GM21381 (cell line): ENCODE measurements around the gene SASH1.

Experiments
- ATAC-seq: cut with Tn5 transposase; IDR thresholded peaks from one replicate; pipeline ENCODE4 v1.9.1; 2021; ENCODE audit warnings: mild to moderate bottlenecking, moderate library complexity; ENCODE audit not compliant: unreplicated experiment

Gene SASH1

DNA sequence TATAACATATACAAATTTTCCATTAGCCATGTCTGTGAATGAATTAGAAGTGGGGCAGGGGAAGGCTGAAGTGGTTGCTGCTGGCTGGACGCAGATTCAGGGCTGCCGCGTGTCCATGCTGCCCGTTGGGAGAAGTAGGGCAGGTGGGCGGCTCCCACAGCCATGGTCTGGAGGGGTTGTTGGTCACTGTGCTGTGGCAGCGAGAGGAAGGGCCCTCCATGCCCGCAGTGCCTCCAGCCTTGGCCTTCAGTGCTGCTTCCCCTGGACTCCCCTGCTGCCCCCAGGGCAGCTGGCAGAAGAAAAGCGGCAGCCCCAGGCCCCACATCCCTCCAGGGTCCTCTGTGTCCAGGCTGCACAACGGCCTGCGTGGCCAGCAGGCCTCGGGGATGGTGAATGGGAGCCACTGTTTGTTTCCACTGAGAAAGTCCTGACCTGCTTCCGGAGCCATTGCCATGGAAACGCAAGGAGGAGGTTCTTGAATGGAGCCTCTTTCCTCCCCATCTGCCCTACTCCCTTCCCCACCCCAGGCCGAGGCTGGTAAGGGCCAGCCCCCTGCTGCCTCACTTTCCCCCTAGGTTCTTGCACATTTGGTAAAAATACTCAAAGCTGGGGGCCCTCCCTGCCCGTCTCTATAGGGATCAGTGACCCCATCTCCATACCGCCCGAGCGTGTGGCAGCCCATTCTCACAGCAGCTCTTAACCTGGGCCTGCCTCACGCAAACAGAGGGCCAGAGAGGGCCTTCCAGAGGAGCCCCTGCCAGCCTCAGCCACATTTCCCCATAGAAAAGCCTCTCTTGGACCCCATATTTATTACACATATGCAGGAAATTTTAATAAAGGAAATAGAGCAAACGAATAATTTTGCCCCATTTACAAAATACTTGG, 113.3 kb downstream of the SASH1 start:
- no peak for ATAC-seq

DNA sequence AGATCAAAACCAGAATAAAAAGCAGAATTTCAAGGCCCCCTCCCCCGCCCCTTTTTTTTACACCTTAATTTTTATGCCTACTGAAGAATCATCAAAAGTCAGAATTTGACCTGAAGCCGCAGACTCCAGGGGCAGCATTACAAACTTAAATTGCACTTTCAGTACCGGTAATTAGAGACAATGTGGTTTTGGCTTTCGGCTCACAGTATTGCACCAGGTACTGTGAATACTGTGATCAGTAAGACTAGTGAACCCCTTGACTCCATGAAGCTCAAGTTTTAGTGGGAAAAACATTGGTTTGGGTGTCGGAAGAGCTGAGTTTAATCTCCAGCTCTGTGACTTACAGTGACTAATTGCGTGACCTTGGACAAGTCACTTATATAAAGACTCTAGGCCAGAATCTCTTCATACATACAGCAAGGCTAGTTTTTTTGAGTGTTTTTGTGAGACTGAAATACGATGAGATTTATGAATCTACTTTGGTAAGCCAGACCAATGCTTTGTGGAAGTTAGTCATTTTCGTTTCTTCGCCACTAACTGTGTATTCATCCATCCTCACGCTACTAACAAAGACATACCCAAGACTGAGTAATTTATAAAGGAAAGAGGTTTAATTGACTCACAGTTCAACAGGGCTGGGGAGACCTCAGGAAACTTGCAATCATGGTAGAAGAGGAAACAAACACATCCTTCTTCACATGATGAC, 114.7 kb downstream of the SASH1 start:
- no peak for ATAC-seq

DNA sequence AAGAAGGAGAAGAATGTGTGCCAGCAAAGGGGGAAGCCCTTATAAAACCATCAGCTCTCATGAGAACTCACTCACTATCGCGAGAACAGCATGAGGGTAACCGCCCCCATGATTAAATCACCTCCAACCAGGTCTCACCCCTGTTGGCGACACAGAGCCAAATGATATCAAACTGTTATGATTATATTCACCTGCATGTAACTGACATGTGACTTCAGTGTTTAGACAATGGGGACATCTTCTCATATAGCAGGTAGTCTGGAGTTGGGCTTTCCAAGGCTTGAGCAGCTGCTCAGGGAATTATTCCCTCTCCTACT, 115.2 kb downstream of the SASH1 start:
- ATAC-seq, result no peak

DNA sequence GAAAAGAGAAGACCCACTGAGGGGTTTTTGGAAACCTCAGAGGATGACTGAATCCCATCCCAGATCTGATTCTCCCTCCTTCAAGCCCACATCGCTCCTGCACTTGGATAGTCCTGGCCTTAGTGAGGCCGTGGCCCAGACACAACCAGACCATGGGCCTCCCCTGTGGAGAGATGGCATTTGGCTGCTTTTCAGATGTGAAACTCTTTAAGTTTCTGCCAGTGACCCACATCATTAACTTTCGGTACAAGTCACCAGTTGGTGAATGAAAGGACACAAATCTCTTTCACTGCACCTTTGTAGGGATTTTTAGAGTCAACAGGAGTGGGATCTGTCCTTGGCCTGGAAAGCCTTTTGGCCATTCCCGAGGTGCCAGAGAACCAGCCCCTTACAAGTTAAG, 116.6 kb downstream of the SASH1 start:
- ATAC-seq, result no peak

DNA sequence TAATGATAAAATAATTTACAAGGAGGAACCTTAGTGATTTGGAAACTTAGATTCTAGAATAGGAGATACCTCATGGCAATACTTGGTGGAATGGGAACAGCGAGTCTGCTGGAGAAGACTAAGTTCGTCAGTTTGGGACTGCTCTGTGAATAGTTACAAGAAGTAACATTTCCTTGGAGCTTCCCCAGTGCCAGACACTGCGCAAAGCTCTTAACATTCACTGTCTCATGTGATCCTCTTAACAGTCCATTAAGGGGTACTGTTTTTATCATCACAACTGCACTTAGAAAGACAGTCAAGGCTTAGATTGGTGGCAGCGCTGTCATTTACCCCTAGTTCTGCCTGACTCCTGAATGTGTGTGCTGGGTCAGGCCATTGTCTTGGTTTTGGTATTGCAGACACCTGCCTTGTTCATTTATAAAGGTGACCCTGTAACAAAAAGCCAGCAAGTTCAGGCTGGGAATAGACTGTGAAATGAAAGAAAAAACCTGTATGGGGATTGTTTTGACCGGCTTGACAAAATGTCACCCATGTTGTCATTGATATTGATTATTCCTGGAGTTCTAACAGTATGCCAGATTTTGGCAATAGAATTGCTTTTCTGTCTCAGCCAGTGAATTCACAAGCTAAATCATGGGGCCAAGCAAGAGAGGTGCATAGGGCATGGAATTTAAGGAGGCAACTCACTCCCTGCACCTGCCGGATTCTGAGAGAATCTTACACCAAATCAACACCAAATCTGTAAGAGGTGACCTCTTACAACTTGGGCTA, 118.4 kb downstream of the SASH1 start:
- ATAC-seq, result no peak

DNA sequence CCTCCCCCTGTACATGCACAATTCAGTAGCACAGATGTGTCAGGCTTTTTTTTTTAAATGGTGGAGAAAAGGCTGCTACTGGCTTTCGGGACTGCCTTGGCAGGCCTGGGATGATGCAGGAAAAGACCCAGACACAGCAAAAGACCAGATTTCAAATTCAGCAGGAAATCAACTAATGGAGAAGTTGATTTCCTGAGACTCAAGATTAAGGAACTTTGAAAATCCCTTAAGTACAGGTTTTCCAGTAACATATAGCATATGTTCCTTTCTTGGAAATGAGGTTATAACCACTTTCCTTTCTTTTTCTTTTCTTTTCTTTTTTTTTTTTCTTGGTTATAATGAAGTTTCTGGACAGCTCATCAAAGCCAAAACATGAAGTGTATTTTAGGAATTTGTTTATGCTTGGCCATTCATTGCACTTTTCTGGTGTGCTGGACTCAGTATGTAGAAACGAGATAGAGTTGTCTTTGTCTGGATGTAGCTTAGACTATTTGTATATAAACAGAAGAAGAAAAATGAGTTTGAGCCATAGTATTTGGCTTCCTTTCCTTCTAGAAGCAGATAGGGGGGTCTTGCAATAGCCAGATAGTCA, 119.4 kb downstream of the SASH1 start:
- no peak for ATAC-seq

DNA sequence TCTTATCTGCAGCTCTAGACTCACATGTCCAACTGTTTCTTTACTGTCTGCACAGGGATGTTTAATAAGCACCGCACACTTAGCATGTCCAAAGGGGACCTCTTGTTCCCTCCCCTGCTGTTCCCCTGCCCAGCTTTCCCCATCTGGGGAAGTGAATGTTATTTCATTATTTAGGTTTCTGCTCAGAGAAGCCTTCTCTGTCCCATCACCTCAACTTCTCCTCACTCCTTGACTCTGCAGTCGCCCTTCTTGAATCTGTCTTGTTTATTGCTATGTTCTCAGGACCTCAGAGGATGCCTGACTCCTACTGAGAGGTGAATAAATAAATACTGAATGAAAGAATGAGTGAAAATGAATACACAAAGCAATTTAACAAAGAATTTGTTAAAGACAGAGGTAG, 121.0 kb downstream of the SASH1 start:
- no peak for ATAC-seq

DNA sequence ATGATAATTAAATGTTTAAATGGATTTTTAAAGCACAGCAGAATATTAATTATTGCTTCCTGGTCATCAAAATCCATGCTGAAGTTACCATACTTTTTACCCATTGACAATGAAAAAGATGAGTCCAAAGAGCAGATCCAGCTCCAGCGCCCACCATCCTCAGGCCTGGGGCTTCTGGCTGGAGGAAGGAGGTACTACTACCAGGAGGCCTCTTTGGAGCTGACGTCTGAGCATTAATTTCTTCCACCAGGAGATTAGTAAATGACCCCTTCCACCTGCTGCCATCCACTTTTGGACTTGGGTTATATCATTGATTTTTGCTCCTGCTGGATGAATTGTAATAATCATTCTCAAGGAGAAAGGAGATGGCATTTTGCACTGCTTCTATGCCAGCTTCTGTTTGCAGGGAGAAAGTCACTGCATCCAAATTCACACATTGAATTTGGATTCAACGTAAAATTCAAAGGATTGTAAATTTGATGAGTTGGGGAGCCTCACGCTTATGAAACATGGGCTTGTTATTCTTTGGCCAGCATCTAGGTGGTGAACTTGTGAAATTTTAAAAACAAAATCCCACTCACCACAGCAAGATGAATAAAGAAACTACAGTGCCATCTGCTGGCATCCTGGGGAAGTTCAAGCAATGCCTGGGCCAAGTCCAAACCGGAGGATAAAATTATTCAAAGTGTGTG, 121.8 kb downstream of the SASH1 start:
- peak; percentile 74 for ATAC-seq

DNA sequence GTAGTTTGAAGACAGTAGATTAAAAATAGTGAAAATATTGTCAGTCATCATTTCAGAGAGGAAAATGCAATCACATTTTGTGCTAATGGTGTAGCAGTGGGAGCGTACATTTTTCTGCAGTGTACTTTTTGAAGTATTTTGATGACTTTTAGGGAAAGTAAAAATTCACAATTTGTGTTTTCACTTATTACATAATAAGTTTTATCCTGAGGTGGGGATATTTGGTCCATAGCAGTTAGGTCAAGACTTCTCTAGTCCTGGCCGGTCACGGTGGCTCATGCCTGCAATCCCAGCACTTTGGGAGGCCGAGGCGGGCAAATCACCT, 122.3 kb downstream of the SASH1 start:
- ATAC-seq, result no peak

DNA sequence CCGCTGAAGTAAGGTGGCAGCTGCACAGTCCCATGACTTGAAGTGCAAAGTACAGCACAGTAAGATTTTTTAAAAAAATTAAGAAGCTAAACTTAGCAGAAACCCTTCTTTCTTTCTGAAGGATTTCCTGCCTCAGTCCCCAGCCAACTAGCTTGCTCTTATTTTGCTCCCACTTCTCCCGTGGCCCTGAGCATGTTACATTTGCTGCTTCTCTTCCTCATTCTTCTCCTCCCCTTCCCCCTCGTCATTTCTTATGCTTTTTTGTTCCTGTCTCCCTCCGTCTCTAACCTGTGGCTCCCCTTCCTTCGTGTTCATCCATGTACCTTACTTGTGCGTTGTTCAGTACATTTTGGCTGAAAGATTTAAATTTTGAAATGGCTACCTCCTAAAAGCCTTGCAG, 123.0 kb downstream of the SASH1 start:
- no peak for ATAC-seq

DNA sequence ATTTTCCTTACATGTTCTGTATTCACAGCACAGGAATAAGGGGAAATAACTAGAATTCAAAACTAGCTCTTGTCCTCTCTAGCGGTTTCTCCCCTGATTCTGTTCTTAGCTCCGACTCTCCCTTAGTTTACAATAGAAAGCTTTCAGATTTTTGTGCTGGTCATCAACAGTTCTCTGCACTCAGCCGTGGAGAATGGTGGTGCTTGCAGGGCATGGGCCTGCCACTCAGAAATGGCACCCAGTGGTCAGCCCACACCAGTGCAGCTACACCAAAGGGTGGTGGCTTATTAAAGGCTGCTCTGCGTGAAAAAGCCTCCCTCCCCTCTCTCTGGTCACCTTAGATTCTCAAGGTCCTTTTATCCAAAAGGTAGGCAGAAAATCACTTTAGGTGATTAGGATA, 123.5 kb downstream of the SASH1 start:
- ATAC-seq, result no peak

DNA sequence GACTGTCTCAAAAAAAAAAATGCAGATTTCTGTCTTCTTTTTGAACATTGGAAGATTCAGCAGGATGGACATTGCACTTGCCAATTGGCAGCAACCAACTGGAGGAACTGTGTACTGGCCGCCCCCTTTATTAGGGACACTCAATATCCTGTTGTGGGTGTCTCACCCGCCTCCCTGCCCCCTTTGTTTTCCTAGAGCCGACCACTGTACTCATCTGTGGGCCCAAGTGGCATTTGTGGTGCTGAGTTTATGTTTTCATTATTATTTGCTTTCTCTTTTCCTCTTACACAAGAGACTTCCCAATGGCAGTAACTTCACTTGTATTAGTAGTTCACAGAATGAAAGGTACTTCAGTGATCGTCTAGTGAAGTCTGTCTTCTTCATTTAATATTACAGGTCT, 125.3 kb downstream of the SASH1 start:
- ATAC-seq, result no peak

DNA sequence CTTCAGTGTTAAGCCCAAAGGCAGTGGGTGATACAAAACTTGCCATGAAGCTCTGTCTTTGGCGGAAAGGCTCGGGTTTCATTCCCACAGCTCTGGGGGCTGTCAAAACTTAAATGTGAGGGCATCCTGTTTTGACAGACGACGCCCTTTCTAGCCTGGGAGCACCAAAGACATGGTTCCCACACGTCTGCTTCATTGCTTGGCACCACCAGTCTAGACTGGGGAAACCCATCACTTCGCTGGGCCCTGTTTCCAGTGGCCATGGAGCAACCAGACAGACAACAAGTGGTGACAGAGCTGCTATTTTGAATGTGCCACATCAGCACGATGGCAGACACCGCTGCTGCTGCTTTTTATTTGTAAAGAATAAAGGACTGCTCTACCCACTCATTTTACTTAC, 127.5 kb downstream of the SASH1 start:
- ATAC-seq, result no peak

DNA sequence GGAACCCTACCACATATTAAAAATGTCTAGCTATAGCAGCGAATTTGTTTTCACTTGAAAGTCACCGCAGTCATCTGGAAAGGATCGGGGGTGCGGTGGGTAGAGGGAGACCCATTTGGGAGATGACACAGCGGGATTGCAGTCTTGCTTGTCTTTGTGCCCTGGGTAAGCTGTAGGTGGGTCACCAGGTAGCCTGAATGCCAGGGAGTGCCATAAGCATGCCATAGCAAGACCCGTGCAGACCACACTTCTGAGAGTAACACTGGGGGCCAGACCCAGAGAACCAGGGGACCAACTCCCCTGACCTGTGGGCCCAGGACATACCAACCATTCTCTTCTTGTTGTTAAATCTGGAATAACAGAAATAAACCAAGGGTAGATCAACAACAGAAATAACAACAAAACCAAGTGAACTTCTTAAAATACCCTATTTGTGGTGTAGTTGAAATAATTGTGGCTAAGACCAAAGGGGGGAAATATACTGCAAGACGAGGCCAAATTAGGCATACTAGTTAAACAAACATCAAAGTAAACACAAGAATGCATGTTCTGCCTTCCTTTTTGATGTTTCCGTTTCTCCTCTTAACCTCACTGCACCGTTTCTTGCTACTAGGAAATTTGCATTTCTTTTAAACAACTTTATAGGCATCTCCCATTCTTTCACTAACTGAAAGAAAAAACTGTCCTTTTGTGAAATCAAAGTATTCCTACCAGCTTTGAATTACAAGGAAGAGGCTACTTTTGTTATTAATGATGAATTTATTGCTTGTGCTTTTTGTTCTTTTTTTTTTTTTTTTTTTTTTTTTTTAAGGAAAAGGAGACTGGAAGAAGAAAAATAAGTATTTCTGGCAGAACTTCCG, 128.2 kb downstream of the SASH1 start:
- ATAC-seq, result no peak

DNA sequence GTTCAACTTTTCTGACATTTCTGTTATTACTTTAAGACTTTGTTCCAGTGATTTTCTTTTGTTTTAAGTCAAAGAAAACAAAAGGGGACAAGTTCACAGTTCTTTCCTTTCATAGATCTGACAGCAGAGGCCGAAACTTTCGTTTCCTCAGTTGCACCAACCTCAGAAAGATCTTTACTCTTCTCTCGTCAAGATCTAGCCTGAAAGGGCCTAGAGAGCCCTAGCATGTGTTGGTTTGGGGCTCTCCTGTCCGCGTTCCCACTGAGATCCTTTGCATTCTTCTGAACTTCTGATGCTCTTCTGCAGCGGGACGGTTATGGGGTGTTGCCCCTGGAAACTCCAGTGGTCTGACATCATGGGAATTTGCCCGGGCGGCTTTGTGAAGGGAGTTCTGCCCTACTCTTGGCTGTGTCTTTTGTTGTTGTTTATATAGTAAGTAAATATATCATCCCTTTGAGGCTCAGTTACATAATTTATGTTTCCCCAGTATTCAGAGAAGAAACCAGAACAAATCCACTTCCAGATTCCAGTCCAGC, 129.1 kb downstream of the SASH1 start:
- no peak for ATAC-seq

DNA sequence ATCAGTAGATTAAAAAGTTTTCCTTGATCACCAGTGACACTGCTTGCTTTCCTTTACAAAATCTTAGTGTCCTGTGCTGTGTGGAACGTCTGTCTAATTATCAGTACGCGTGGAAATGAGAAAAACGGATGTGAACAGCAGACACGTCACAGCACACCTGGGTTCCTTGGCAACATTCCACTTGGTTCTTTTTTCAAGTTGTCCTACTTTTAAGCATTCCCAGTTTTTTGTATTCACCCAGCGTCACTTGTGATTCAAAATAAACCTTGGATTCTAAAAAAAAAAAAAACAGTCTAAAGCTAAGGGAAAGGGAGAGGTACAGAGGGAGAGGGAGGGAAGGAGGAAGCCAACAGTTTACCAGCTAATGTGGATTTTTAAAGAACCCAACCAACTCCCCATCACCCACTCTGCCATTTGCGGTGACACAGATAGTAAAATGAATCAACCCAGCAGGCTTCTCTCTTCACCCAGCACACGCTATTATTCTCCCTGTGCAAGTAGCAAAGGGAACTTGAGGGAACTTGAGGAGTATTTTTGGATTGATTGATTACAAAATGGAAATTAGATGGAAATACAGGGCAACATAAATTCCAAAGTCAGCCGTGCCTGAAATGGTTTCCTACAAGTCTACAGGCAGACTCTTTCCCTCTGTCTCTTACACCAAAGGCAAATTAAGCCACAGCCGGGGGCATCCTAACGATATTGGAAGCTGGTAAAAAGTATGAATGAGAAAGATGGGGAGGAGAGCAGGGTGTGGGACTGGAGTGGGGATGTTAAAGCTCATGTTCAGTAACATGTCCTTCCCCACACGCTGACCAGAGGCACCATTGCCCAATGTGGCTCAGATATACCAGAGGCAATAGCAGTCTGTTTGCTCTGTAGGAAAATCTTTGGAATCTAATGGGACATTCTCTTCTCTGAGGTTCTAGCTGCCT, 129.8 kb downstream of the SASH1 start:
- no peak for ATAC-seq

DNA sequence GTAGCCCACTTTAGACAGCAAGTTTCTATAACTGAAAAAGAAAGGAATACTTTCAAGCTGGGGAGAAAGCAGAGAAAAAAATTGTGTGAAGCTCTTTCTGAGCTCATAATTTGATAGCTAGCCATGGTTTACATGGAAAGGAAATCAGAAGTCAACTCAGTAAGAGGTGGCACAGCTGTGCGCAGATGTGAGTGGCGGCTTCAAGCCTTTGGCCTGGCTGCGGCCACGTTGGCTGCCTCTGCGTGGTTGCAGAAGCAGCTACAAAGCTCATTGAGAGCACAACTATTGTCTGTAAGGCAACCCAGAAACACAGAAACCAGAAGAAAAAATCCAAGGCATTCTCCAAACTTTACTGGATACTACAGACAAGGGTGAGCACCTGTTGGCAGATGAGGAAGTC, 136.9 kb downstream of the SASH1 start:
- ATAC-seq, result no peak

DNA sequence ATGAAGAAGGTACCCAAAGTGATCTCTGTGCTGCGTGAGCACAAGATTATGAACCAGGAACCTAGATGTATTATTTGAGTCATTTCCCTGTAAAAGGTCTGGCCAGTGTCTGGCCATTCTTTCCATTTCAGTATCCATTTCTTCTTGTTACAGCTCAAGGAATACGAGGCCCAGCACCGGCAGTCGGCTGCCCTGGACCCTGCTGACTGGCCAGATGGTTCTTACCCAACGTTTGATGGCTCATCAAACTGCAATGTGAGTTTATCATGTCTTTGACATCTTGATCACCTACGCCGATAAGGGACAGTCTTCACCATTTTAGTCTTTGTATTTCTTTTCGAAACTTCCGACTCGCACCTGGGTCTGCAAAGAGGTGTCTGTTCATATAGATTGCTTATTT, 144.8 kb downstream of the SASH1 start:
- ATAC-seq, result no peak
